B cell (primary cell): ENCODE results near the gene CGB3. TPM values are rescaled to one million over a fixed set of nuclear protein-coding genes. Genes with fewer than 3 reads are reported as not detected.

Experiments used
- ATAC-seq: fragments of 200-7000 bp; cut with Tn5 transposase; one replicate; pipeline ENCODE4 v1.10.0; 2021; ENCODE audit warnings: low read depth, mild to moderate bottlenecking, moderate number of reproducible peaks, moderate library complexity
- CTCF ChIA-PET: fragments of 350-600 bp; sonication (Branson Sonifier 250); formaldehyde crosslinking; loops from one replicate; lab custom pipeline; 2021; ENCODE audit warnings: antibody characterized with exemption, inconsistent platforms; lab: Charles Lee
- POLR2A ChIA-PET: fragments of 350-600 bp; sonication (Branson Sonifier 250); formaldehyde crosslinking; loops from one replicate; lab custom pipeline; 2021; ENCODE audit warnings: antibody characterized with exemption; lab: Charles Lee
- DNase-seq: peaks from one replicate; pipeline ENCODE4 v3.0.0; 2013
- H2AFZ ChIP-seq: 2 replicates; pipeline ENCODE4 v1.6.1; 2012; ENCODE audit warnings: mild to moderate bottlenecking, low read depth, low read length; ENCODE audit not compliant: insufficient read depth, poor library complexity, severe bottlenecking
- H3K27ac ChIP-seq, 2 donors: 1 replicate in 1 of 2; 2 replicates in 1 of 2; pipeline ENCODE4 v1.5.1; 2012 to 2013; ENCODE audit warnings: low read length in 2 of 2, mild to moderate bottlenecking in 2 of 2, moderate library complexity in 1 of 2
- H3K27me3 ChIP-seq, 4 experiments: fragments of 200-600 bp in 1 of 4; sonication (generic) in 1 of 4; replicated peaks in 1 of 4; 1 replicate in 2 of 4; 2 replicates in 2 of 4; pipeline versions ENCODE4 v1.6.1 to v1.7.0; 2013 to 2016; ENCODE audit warnings: low read length in 3 of 4, mild to moderate bottlenecking in 2 of 4, mixed read lengths in 1 of 4, moderate library complexity in 1 of 4; ENCODE audit not compliant: insufficient read depth in 4 of 4, control insufficient read depth in 3 of 4; ENCODE audit errors: control extremely low read depth in 1 of 4
- H3K36me3 ChIP-seq, 2 experiments: replicated peaks in 1 of 2; 1 replicate in 1 of 2; 2 replicates in 1 of 2; pipeline versions ENCODE4 v1.6.1 to v1.7.1; 2013; ENCODE audit warnings: low read length in 1 of 2; ENCODE audit not compliant: insufficient read depth in 2 of 2, control insufficient read depth in 1 of 2; ENCODE audit errors: control extremely low read depth in 1 of 2, extremely low read depth in 1 of 2
- H3K4me1 ChIP-seq, 2 donors: fragments of 200-600 bp in 1 of 2; sonication (generic) in 1 of 2; 1 replicate in 1 of 2; 2 replicates in 1 of 2; pipeline versions ENCODE4 v1.5.1 to v1.6.1; 2013 to 2017; ENCODE audit warnings: low read length in 2 of 2; ENCODE audit not compliant: control insufficient read depth in 2 of 2, insufficient read depth in 2 of 2
- H3K4me2 ChIP-seq: replicated peaks from 2 replicates; pipeline ENCODE3; 2012; ENCODE audit warnings: mild to moderate bottlenecking, low read depth, low read length; ENCODE audit not compliant: poor library complexity, severe bottlenecking
- H3K4me3 ChIP-seq, 5 experiments: fragments of 200-600 bp in 1 of 5; sonication (generic) in 1 of 5; 1 replicate in 3 of 5; 2 replicates in 2 of 5; pipeline versions ENCODE4 v1.5.1 to v1.7.0; 2011 to 2016; ENCODE audit warnings: low read length in 4 of 5, mild to moderate bottlenecking in 4 of 5, low read depth in 2 of 5, control low read depth in 1 of 5, moderate library complexity in 1 of 5; ENCODE audit not compliant: insufficient read depth in 1 of 5; ENCODE audit errors: control extremely low read depth in 1 of 5, extremely low read depth in 1 of 5
- H3K79me2 ChIP-seq: fragments of 200-600 bp; sonication (generic); one replicate; pipeline ENCODE4 v1.6.0; 2016; ENCODE audit warnings: low read length; ENCODE audit not compliant: control insufficient read depth, insufficient read depth
- H3K9ac ChIP-seq: fragments of 200-600 bp; sonication (generic); 2 replicates; pipeline ENCODE4 v1.6.1; 2017; ENCODE audit warnings: mild to moderate bottlenecking, low read length, moderate library complexity
- H3K9me3 ChIP-seq, 3 donors: one replicate each; pipeline versions ENCODE4 v1.6.1 to v1.7.1; 2013; ENCODE audit warnings: low read length in 2 of 3; ENCODE audit not compliant: control insufficient read depth in 2 of 3, insufficient read depth in 1 of 3; ENCODE audit errors: control extremely low read depth in 1 of 3
- H4K20me1 ChIP-seq: 2 replicates; pipeline ENCODE4 v1.6.0; 2012; ENCODE audit warnings: mild to moderate bottlenecking, low read length; ENCODE audit not compliant: insufficient read depth, control insufficient read depth, poor library complexity, severe bottlenecking
- H3K27ac Mint-ChIP-seq: one replicate; pipeline ENCODE4 v1.8.0; 2021; ENCODE audit warnings: mixed read lengths
- H3K27me3 Mint-ChIP-seq: one replicate; pipeline ENCODE4 v1.8.0; 2021; ENCODE audit warnings: mixed read lengths
- H3K4me1 Mint-ChIP-seq: one replicate; pipeline ENCODE4 v1.8.0; 2021; ENCODE audit warnings: mixed read lengths
- H3K4me3 Mint-ChIP-seq: one replicate; pipeline ENCODE4 v1.8.0; 2021; ENCODE audit warnings: mixed read lengths
- H3K9me3 Mint-ChIP-seq: one replicate; pipeline ENCODE4 v1.8.0; 2022; ENCODE audit warnings: mixed read lengths; ENCODE audit not compliant: insufficient read depth
- EZH2 ChIP-seq: IDR thresholded peaks from 2 replicates; pipeline ENCODE4 v1.6.1; 2012; ENCODE audit warnings: borderline replicate concordance, low read depth, mild to moderate bottlenecking, moderate library complexity, low read length; ENCODE audit not compliant: insufficient read depth, poor library complexity, severe bottlenecking
- WGBS: methylation state at CpG from one replicate; pipeline ENCODE4 v1.1.5; 2013; ENCODE audit warnings: missing lambda C conversion rate; ENCODE audit not compliant: insufficient coverage; 5-methylcytosine and 5-hydroxymethylcytosine counted together
- intact Hi-C: fragments of 100-400 bp; cut with micrococcal nuclease; formaldehyde crosslinking; loops from one replicate; pipeline ENCODE4 v1.10.0; 2022
- polyA plus RNA-seq: library from polyadenylated mRNA; depleted of rRNA; stranded (reverse); fragments of >200 nt; gene quantifications from 2 replicates; pipeline ENCODE4 v1.2.3, GENCODE V29; 2012
- total RNA-seq, 2 donors: library from RNA; stranded (reverse); fragments of 120-200 nt in 1 of 2; gene quantifications; 1 replicate in 1 of 2; 2 replicates in 1 of 2; pipeline versions ENCODE4 v1.2.3 to v1.2.4, GENCODE V29; 2013 to 2022
- TF ChIP-seq, protein P1 (sequence below): fragments of 200-600 bp; IDR thresholded peaks from one replicate; pipeline ENCODE4 v1.8.0; 2022; ENCODE audit warnings: antibody characterized with exemption, mild to moderate bottlenecking

Gene CGB3
- total and polyA plus RNA-seq, 2 donors (not counting 1 experiment from before 2014, with no cell fraction given) = not detected

DNA sequence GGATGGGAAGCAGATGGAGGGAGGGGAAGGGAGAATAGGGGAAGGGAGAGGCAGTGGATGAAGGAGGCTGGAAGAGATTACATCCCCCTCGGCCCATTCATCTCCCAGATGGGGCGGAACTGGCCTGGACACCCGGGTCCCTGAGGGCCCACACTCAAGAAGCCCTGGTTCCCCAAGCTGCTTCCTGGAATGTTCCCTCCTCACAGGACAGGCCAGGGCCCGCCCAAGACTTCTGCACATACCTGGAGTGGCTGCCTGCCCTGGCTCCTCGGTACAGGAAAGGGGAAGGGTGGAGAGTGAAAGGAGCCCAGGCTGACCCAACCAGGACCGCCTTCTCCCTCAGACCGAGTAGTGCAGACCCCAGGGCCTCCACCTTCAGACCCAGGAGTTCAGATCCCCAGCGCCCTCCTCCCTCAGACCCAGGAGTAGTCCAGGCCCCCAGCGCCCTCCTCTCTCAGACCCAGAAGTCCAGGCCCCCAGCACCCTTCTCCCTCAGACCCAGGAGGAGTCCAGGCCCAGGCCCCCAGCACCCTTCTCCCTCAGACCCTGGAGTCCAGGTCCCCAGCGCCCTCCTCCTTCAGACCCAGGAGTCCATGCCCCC, 40.0 kb upstream of the CGB3 start:
- H3K27me3 ChIP-seq = peaks cover 0 to 58% (median 20%) of the 10 kb centered on the region in 4 experiments
- Mint-ChIP-seq H3K9me3 (no peaks in the 10 kb centered on the region), H3K4me1 (peaks cover 4% of the 10 kb centered on the region), H3K27ac (no peak overlapping the region), H3K27me3 (peaks cover 47% of the 10 kb centered on the region), H3K4me3 (no peak overlapping the region)
- ChIA-PET CTCF (no interaction called here), POLR2A (interaction anchor here (0.5 kb wide), 1 partner anchor 636 kb away, joined by 3 read pairs; no protein-coding TSS in a partner anchor)
- no peak overlapping the region for H3K9ac ChIP-seq
- no peak overlapping the region for H3K4me3 ChIP-seq
- H3K27ac ChIP-seq = no peak overlapping the region
- TF ChIP-seq, protein P1, sequence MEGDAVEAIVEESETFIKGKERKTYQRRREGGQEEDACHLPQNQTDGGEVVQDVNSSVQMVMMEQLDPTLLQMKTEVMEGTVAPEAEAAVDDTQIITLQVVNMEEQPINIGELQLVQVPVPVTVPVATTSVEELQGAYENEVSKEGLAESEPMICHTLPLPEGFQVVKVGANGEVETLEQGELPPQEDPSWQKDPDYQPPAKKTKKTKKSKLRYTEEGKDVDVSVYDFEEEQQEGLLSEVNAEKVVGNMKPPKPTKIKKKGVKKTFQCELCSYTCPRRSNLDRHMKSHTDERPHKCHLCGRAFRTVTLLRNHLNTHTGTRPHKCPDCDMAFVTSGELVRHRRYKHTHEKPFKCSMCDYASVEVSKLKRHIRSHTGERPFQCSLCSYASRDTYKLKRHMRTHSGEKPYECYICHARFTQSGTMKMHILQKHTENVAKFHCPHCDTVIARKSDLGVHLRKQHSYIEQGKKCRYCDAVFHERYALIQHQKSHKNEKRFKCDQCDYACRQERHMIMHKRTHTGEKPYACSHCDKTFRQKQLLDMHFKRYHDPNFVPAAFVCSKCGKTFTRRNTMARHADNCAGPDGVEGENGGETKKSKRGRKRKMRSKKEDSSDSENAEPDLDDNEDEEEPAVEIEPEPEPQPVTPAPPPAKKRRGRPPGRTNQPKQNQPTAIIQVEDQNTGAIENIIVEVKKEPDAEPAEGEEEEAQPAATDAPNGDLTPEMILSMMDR = no peak
- no peak for TF ChIP-seq EZH2
- H3K9me3 ChIP-seq = peaks cover 0 to 9% (median 0%) of the 10 kb centered on the region in 3 donors
- no peak for ATAC-seq
- no peak for DNase-seq
- peak overlapping the region; percentile 49 for H3K4me2 ChIP-seq
- intact Hi-C loops = no loop called here
- 61% methylated on average over 5 of the region's 10 CpGs for WGBS
- peaks cover 0 to 5% of the 10 kb centered on the region in 2 donors for H3K4me1 ChIP-seq
- H3K36me3 ChIP-seq = no peaks in the 10 kb centered on the region
- H4K20me1 ChIP-seq = no peaks in the 10 kb centered on the region
- no peak overlapping the region for H2AFZ ChIP-seq
- H3K79me2 ChIP-seq = no peaks in the 10 kb centered on the region

DNA sequence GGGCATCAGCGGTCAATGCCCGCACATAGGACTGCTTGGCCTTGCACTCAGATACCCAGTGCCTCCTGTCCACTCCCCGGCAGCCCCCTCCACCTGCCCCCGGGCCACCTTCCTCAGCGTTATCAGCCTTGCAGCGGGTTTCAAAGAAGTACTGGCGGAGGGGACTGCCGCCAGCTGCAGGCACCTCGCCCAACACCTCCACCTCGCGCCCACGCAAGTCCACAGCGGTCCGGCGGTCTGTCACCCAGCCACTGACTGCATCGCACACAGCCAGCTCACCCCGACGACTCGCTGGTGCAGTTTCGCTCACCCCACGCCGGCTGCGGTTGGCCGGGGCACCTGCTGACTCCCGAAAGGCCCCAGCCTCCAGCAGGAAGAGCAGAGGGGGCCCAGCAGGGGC, 37.3 kb upstream of the CGB3 start:
- no peaks in the 10 kb centered on the region for H3K79me2 ChIP-seq
- H3K4me3 ChIP-seq = no peak overlapping the region
- H2AFZ ChIP-seq = no peak overlapping the region
- intact Hi-C loops = no loop called here
- ChIA-PET CTCF (interaction anchor here (0.5 to 0.6 kb wide), 3 partner anchors 27 to 656 kb away, joined by 3 to 5 read pairs (median 3); no protein-coding TSS in a partner anchor), POLR2A (no interaction called here)
- H3K27me3 Mint-ChIP-seq = peaks cover 41% of the 10 kb centered on the region
- no peak overlapping the region for H3K9ac ChIP-seq
- no peak for TF ChIP-seq EZH2
- WGBS = 41% methylated on average over 25 of the region's 25 CpGs
- DNase-seq (no peak), ATAC-seq (no peak)
- peaks cover 0 to 27% (median 0%) of the 10 kb centered on the region in 3 donors for H3K9me3 ChIP-seq
- peaks cover 17 to 20% of the 10 kb centered on the region in 2 donors for H3K4me1 ChIP-seq
- H3K4me3 Mint-ChIP-seq = no peak overlapping the region
- H3K27me3 ChIP-seq = peaks cover 0 to 68% (median 30%) of the 10 kb centered on the region in 4 experiments
- no peak overlapping the region for H3K27ac ChIP-seq
- H3K4me2 ChIP-seq = no peak overlapping the region
- H4K20me1 ChIP-seq = no peaks in the 10 kb centered on the region
- H3K4me1 Mint-ChIP-seq = peaks cover 19% of the 10 kb centered on the region
- no peaks in the 10 kb centered on the region for H3K9me3 Mint-ChIP-seq
- H3K27ac Mint-ChIP-seq = no peak overlapping the region
- no peaks in the 10 kb centered on the region for H3K36me3 ChIP-seq
